ENCODE measurements around the gene MRPL33.

MRPL33 gene

DNA sequence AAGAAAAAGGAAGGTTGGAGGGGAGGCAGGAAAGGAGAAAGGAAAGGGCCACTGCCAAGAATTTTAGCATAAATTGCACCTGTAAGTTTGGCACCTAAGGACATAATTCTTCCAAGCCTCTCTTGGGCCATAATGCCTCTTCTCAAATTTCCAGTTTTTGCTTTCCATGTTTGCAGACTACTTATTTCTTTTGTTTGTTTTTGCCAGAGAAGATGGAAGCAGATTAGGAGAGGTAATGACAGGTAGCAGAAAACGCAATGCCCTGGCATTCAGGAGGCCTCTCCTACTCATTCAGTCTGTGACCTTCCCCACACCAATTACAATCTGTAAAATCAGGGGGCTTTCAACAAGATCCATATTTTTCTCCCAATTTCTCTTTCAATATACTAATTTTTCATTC lies 56.8 kb downstream of the MRPL33 start:
- TF ChIP-seq GATA2 (IDR thresholded peaks at IDR 0.05; ENCODE audit: low read depth, low read length) = no peak
- TF ChIP-seq GATA3 (IDR thresholded peaks at IDR 0.05; ENCODE audit: low read depth, low read length) = no peak
